Measurements from ENCODE around the gene PRR22. TPM values are rescaled to one million over a fixed set of nuclear protein-coding genes. Genes with fewer than 3 reads are reported as not detected.
"Not testable (repeated sequence)": the region's sequence is repeated elsewhere in the genome, so short reads cannot be mapped to it uniquely, and the experiment has no call there.

Gene PRR22
- total RNA-seq, 2 donors from 2014 or later: 3.8 to 3.9 TPM

DNA sequence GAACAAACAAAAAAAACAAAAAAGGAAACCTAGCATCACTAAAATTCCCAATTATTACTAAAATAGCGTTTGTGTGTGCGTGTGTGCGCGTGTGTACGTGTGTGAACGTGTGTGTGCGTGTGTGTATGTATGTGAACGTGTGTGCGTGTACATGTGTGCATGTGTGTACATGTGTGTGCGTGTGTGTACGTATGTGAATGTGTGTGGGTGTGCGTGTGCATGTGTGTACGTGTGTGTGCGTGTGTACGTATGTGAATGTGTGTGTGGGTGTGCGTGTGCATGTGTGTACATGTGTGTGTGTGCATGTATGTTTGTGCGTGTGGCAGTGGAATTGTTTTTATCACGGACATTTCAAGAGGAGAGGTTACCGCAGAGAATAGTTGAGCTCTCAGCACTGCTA is 42.5 kb downstream of the PRR22 start:
- no peak overlapping the region for H3K4me3 Mint-ChIP-seq
- H3K36me3 Mint-ChIP-seq (ENCODE audit: low read depth): no peaks in the 10 kb centered on the region
- H3K4me1 Mint-ChIP-seq: no peaks in the 10 kb centered on the region
- H3K27me3 Mint-ChIP-seq: peaks cover 6% of the 10 kb centered on the region
- no peak for ATAC-seq
- DNase-seq: no peak
- peak overlapping the region; percentile 83 for H3K27ac Mint-ChIP-seq
- no peaks in the 10 kb centered on the region for H3K9me3 ChIP-seq (ENCODE audit: control insufficient read depth, low read length, poor library complexity, severe bottlenecking)

DNA sequence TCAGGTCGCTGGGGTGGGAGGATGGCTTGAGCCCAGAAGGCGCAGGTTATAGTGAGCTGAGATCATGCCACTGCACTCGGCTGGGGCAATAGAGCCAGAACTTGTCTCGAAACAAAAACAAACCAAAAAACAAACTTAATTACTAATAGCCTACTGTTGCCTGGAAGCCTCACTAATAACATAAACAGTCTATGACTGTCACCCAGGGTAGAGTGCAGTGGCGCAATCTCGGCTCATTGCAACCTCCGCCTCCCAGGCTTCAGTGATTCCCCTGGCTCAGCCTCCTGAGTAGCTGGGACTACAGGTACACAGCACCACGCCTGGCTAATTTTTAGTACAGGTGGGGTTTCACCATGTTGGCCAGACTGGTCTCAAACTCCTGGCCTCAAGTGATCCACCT is 46.1 kb downstream of the PRR22 start:
- Mint-ChIP-seq H3K27ac (no peak overlapping the region), H3K36me3 (ENCODE audit: low read depth) (no peaks in the 10 kb centered on the region), H3K4me1 (no peaks in the 10 kb centered on the region), H3K27me3 (peaks cover 3% of the 10 kb centered on the region), H3K4me3 (no peak overlapping the region)
- ATAC-seq (no peak), DNase-seq (no peak)
- no peaks in the 10 kb centered on the region for H3K9me3 ChIP-seq (ENCODE audit: control insufficient read depth, low read length, poor library complexity, severe bottlenecking)

DNA sequence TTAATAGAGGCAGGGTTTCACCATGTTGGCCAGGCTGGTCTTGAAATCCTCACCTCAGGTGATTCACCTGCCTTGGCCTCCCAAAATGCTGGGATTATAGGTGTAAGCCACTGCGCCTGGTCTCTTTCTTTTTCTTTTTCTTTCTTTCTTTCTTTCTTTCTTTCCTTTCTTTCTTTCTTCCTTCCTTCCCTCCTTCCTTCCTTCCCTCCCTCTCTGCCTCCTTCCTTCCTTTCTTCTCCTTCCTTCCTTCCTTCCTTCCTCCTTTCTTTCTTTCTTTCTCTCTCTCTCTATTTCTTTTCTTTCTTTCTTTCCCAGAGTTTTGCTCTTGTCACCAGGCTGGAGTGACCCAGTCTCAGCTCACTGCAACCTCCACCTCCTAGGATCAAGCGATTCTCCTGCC is 51.4 kb downstream of the PRR22 start:
- H3K4me1 Mint-ChIP-seq; H3K36me3 Mint-ChIP-seq (ENCODE audit: low read depth); H3K4me3 Mint-ChIP-seq; ATAC-seq; DNase-seq; H3K9me3 ChIP-seq (ENCODE audit: control insufficient read depth, low read length, poor library complexity, severe bottlenecking); H3K27me3 Mint-ChIP-seq; H3K27ac Mint-ChIP-seq: not testable (repeated sequence)

Other genes starting within 250 kb of the PRR22 start
- 1 to 10 TPM; 2.0 to 2.8 TPM for gene TINCR, start 216.8 kb downstream of the PRR22 start, total RNA-seq
- 100 to 1,000 TPM; 241 to 255 TPM for gene SAFB2, start 162.0 kb downstream of the PRR22 start, total RNA-seq
- gene SAFB, start 161.7 kb downstream of the PRR22 start, total RNA-seq: 100 to 1,000 TPM; 173 to 183 TPM
- 10 to 100 TPM; 26.9 to 27.9 TPM for gene MICOS13, start 104.2 kb downstream of the PRR22 start, total RNA-seq
- 1 to 10 TPM; 1.4 to 3.1 TPM for gene HSD11B1L, start 103.7 kb downstream of the PRR22 start, total RNA-seq
- gene RPL36, start 94.5 kb downstream of the PRR22 start, total RNA-seq: 1,000 to 10,000 TPM in 1 of 2 donors, 100 to 1,000 TPM in 1; 811 to 1,376 TPM
- gene LONP1, start 64.6 kb downstream of the PRR22 start, total RNA-seq: 10 to 100 TPM; 61.0 to 65.2 TPM
- not detected for gene CATSPERD, start 64.1 kb downstream of the PRR22 start, total RNA-seq
- 100 to 1,000 TPM; 128 to 131 TPM for gene DUS3L, start 6.4 kb upstream of the PRR22 start, total RNA-seq
- gene NRTN, start 20.3 kb upstream of the PRR22 start, total RNA-seq: under 1 TPM; 0.35 to 0.39 TPM
- not detected for gene FUT6, start 55.0 kb upstream of the PRR22 start, total RNA-seq
- gene FUT3, start 66.7 kb upstream of the PRR22 start, total RNA-seq: under 1 TPM in 1 of 2 donors, not detected in 1; 0.50 TPM
- 1 to 10 TPM; 2.2 to 3.7 TPM for gene FUT5, start 85.8 kb upstream of the PRR22 start, total RNA-seq
- 100 to 1,000 TPM; 102 to 108 TPM for gene NDUFA11, start 119.0 kb upstream of the PRR22 start, total RNA-seq
- gene VMAC, start 120.1 kb upstream of the PRR22 start, total RNA-seq: 10 to 100 TPM; 24.6 TPM
- 10 to 100 TPM; 41.0 to 47.1 TPM for gene CAPS, start 129.5 kb upstream of the PRR22 start, total RNA-seq
- 10 to 100 TPM; 76.8 to 86.9 TPM for gene RANBP3, start 193.4 kb upstream of the PRR22 start, total RNA-seq

Data from T-helper 17 cell (primary cell).